Smooth muscle cell (in vitro differentiated cells): ENCODE data around the gene ASPSCR1. TPM values are rescaled to one million over a fixed set of nuclear protein-coding genes. Genes with fewer than 3 reads are reported as not detected.

Experiments
- DNase-seq: peaks from one replicate; lab custom pipeline; 2025; ENCODE audit not compliant: unreplicated experiment; lab: John Stamatoyannopoulos, UW
- H2AFZ ChIP-seq: fragments of 200-600 bp; sonication (generic); 2 replicates; pipeline ENCODE4 v1.6.0; 2016; ENCODE audit warnings: antibody characterized with exemption, low read depth, mild to moderate bottlenecking
- H3F3A ChIP-seq: fragments of 200-600 bp; sonication (generic); 2 replicates; pipeline ENCODE4 v1.6.0; 2017; ENCODE audit warnings: antibody characterized with exemption, low read depth
- H3K27ac ChIP-seq: fragments of 200-600 bp; sonication (generic); 2 replicates; pipeline ENCODE4 v1.5.1; 2016; ENCODE audit warnings: low read depth, mild to moderate bottlenecking
- H3K27me3 ChIP-seq: fragments of 200-600 bp; sonication (generic); 2 replicates; pipeline ENCODE4 v1.6.1; 2016; ENCODE audit warnings: low read depth, mild to moderate bottlenecking
- H3K36me3 ChIP-seq: fragments of 200-600 bp; sonication (generic); 2 replicates; pipeline ENCODE4 v1.5.1; 2016; ENCODE audit warnings: low read depth
- H3K4me1 ChIP-seq: fragments of 200-600 bp; sonication (generic); 2 replicates; pipeline ENCODE4 v1.5.1; 2016; ENCODE audit warnings: low read depth
- H3K4me2 ChIP-seq: fragments of 200-600 bp; sonication (generic); 2 replicates; pipeline ENCODE4 v1.6.0; 2016; ENCODE audit warnings: mild to moderate bottlenecking
- H3K4me3 ChIP-seq: fragments of 200-600 bp; sonication (generic); 2 replicates; pipeline ENCODE4 v1.5.1; 2016; ENCODE audit warnings: mild to moderate bottlenecking
- H3K79me2 ChIP-seq: fragments of 200-600 bp; sonication (generic); 2 replicates; pipeline ENCODE4 v1.6.0; 2016; ENCODE audit warnings: low read depth, mild to moderate bottlenecking
- H3K9ac ChIP-seq: fragments of 200-600 bp; sonication (generic); 2 replicates; pipeline ENCODE4 v1.6.0; 2016; ENCODE audit warnings: low read depth
- H3K9me3 ChIP-seq: fragments of 200-600 bp; sonication (generic); replicated peaks from 2 replicates; pipeline ENCODE4 v1.5.1; 2016; ENCODE audit warnings: low read depth
- H4K20me1 ChIP-seq: fragments of 200-600 bp; sonication (generic); 2 replicates; pipeline ENCODE4 v1.6.0; 2016; ENCODE audit warnings: low read depth
- WGBS: methylation state at CpG from one replicate; pipeline ENCODE4 v1.1.7; 2016; ENCODE audit warnings: low lambda C conversion rate; 5-methylcytosine and 5-hydroxymethylcytosine counted together
- polyA plus RNA-seq: library from polyadenylated mRNA; unstranded; fragments of >200 nt; fragmentation: Nextera tagmentation; extraction: Ambion mirVana; gene quantifications from 2 replicates; pipeline ENCODE4 v1.2.1, GENCODE V29; 2016
- total RNA-seq: library from RNA; depleted of rRNA; stranded (reverse); fragments of >200 nt; gene quantifications from 2 replicates; pipeline ENCODE4 v1.2.3, GENCODE V29; 2014
- TF ChIP-seq, protein P1 (sequence below): fragments of 200-600 bp; sonication (generic); IDR thresholded peaks from 2 replicates; pipeline ENCODE4 v1.5.1; 2017; ENCODE audit warnings: borderline replicate concordance, mild to moderate bottlenecking, antibody characterized with exemption; ENCODE audit not compliant: insufficient read depth, poor library complexity, severe bottlenecking

ASPSCR1 gene
- total and polyA plus RNA-seq, 2 experiments from 2014 or later = 28.4 to 44.0 TPM

DNA sequence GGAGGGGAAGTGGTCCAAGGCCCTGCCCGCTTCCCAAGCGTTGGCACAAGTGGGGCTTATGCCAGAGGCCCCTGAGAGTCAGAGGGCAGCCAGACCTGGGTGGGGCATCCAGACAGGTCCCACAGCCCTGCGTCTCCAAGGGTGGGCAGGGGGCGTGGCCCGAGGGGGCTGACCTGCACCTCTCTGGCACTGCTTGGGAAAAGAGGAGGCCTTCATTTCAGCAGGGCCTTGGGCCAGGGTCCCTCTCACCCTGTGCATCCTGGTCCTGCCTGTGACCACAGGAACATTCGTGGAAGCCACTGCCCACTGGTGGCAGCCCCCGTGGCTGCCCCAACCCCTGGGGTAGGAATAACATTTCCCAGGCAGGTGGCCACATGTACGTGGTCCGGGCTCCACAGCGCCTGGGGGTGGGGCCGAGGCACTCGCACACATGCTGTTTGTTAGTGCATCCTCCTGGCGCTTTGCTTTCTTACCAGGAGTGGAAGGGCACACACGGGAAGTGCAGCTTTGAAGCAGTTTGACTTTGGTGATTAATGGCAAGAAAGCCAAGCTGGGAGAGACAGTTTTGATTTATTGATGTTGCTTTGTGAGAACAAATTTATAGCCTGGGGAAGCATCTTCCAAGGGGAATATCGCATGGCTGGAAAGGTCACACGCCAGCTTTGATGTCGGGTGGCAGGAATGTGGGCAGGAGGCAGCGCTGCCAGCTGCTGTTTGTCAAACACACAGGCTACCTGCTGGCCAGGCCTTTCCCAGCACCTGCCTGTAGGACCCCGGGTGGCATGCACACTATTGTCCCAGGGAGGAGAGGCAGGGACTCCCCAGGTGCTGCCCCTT is 40.9 kb downstream of the ASPSCR1 start:
- Histone ChIP-seq H2AFZ (no peak overlapping the region), H3K4me1 (peaks cover 8% of the 10 kb centered on the region), H3K79me2 (peaks cover 3% of the 10 kb centered on the region), H3K9ac (no peak overlapping the region), H3K27me3 (no peaks in the 10 kb centered on the region), H3K4me3 (no peak overlapping the region), H3K27ac (no peak overlapping the region), H4K20me1 (peaks cover 27% of the 10 kb centered on the region), H3K4me2 (no peak overlapping the region), H3F3A (no peaks in the 10 kb centered on the region), H3K9me3 (no peaks in the 10 kb centered on the region), H3K36me3 (no peaks in the 10 kb centered on the region)
- 90% methylated on average over 16 of the region's 19 CpGs for WGBS
- no peak for DNase-seq
- TF ChIP-seq, protein P1, sequence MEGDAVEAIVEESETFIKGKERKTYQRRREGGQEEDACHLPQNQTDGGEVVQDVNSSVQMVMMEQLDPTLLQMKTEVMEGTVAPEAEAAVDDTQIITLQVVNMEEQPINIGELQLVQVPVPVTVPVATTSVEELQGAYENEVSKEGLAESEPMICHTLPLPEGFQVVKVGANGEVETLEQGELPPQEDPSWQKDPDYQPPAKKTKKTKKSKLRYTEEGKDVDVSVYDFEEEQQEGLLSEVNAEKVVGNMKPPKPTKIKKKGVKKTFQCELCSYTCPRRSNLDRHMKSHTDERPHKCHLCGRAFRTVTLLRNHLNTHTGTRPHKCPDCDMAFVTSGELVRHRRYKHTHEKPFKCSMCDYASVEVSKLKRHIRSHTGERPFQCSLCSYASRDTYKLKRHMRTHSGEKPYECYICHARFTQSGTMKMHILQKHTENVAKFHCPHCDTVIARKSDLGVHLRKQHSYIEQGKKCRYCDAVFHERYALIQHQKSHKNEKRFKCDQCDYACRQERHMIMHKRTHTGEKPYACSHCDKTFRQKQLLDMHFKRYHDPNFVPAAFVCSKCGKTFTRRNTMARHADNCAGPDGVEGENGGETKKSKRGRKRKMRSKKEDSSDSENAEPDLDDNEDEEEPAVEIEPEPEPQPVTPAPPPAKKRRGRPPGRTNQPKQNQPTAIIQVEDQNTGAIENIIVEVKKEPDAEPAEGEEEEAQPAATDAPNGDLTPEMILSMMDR = no peak

DNA sequence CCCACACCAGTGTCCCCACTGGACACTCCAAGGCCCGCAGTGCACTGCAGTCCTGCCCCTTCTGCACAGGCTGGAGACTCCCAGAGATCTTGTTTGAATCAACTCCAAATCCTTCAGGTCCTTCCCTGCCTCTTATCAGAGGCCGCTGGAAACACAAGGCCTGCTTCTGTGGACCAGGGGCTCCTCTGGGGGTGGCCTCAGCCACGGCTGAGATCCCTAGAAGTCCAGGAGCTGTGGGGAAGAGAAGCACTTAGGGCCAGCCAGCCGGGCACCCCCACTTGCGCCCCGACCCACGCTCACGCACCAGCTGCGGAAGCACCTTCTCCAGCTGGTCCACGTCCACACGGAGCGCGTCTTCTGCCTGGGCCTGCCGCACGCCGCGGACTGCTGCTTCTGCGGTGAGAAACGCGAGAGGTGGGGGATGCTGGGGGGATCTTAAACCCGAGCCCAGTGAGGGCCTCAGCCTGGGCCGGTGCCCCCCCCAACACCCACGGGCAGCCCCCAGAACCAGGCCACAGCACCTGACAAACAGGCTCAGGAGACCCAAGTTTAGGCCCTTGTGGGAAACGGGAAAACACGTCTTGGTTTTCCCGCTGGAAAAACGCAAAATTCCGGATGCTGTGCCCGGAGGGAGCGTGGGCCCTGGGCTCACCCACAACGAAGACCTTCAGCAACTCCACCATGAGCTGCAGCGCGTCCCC is 41.7 kb downstream of the ASPSCR1 start:
- TF ChIP-seq, protein P1 = no peak
- DNase-seq = no peak
- H3K36me3 ChIP-seq = no peaks in the 10 kb centered on the region
- no peak overlapping the region for H3K27ac ChIP-seq
- H3F3A ChIP-seq = no peaks in the 10 kb centered on the region
- WGBS = 94% methylated on average over 33 of the region's 33 CpGs
- no peaks in the 10 kb centered on the region for H3K27me3 ChIP-seq
- H4K20me1 ChIP-seq = peaks cover 27% of the 10 kb centered on the region
- no peak overlapping the region for H2AFZ ChIP-seq
- H3K9ac ChIP-seq = no peak overlapping the region
- no peak overlapping the region for H3K4me2 ChIP-seq
- peaks cover 12% of the 10 kb centered on the region for H3K4me1 ChIP-seq
- H3K9me3 ChIP-seq = no peaks in the 10 kb centered on the region
- peaks cover 3% of the 10 kb centered on the region for H3K79me2 ChIP-seq
- no peak overlapping the region for H3K4me3 ChIP-seq

DNA sequence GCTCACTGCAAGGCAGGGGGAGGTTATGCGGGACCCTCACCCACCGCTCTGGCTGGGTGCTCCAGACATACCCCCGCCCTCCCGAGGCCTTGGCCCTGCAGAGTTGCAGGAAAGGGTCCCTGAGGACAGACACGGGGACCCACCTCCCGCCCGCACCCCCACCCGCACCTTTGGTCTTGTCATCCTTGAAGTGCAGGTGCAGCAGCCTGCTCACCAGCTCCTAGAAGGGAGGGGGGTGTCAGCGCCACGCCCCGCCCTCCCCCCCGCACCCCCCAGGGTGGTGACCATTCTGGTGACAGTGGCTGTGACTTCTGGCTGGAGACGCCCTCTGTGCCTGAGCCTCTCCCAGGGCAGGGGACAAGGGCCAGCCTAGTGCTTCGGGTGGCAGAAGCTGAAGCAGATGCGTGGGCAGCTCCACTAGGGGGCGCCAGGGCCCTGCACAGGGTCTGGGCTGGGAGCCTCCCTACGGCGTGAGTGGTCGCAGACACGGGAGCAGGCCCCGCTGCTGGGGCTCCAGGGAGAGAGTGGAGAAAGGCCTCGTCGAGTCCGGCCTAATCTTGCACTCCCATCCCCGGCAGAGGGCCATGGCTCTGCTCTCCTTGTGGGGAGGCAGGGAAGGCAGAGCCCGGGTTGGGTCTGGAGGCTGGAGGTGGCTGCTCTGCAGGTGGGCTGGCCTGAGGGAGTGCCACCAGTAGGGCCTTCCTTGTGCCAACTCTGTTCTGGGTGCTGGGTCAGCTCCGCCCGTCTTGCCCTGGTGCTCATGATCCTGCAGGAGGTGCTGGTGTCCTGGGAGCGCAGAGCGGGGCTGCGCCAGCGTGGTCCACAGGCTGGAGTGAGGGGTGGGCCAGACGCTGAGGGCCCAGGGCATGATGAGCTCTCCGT is 42.5 kb downstream of the ASPSCR1 start:
- H2AFZ ChIP-seq = no peak overlapping the region
- no peak overlapping the region for H3K27ac ChIP-seq
- no peaks in the 10 kb centered on the region for H3K9me3 ChIP-seq
- H3K36me3 ChIP-seq = no peaks in the 10 kb centered on the region
- H3K27me3 ChIP-seq = no peaks in the 10 kb centered on the region
- no peak overlapping the region for H3K4me3 ChIP-seq
- no peaks in the 10 kb centered on the region for H3F3A ChIP-seq
- H3K79me2 ChIP-seq = peaks cover 3% of the 10 kb centered on the region
- TF ChIP-seq, protein P1 = peak; percentile 69
- no peak for DNase-seq
- H3K4me2 ChIP-seq = no peak overlapping the region
- H3K4me1 ChIP-seq = peaks cover 15% of the 10 kb centered on the region
- peaks cover 27% of the 10 kb centered on the region for H4K20me1 ChIP-seq
- 65% methylated on average over 26 of the region's 34 CpGs for WGBS
- no peak overlapping the region for H3K9ac ChIP-seq
